ENCODE results near the gene GPATCH2L. TPM values are rescaled to one million over a fixed set of nuclear protein-coding genes. Genes with fewer than 3 reads are reported as not detected.

Gene GPATCH2L
- total and polyA plus RNA-seq, 2 of the 13 experiments (the other 11 are each of a cell fraction or from before 2014, with no cell fraction given): 14.4 to 29.0 TPM

DNA sequence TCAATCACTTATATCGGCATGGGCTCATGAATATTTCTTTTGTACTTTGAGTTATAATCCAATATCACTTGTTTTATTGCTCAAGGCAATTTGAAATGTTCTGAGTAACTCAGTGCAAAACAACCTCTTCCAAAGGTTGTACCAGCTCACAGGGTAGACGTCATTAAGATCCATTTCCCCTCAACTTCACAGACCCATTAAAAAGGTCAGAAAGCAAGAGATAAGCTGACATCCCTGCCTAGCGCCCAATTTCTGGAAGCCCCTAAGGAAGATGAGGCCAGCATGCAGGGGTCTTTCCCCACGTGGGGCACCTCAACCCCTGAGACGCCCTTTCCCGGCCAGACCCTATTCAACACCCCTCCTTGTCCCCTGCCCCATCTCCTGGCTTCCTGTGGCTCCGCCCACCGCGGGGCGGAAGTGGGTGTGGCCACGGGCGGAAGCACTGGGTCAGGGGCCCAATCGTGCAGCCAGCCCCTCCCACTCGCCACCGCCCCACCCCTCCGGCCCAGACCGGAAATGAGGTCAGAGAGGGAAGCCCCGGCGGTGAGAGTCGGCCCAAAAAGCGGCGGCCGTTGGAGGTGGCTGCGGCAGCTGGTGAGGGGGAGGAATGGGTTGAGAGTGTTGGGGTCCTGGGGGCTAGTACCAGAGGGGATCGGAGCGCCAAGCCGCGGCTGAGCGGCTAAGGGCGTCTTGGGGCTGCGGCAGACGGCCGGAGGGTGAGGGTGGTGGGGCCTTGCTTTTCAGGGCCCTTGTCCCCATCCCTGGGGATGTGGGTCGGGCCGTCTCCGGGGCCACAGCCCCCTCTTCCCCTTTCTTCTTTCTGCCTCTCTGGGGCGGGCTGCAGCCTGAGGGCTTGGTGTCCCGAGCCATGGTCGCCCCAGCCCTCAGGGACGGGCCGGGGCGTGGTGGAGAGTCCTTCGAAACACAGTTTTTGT, at the start of gene GPATCH2L (continued):
- TF ChIP-seq, protein P1, sequence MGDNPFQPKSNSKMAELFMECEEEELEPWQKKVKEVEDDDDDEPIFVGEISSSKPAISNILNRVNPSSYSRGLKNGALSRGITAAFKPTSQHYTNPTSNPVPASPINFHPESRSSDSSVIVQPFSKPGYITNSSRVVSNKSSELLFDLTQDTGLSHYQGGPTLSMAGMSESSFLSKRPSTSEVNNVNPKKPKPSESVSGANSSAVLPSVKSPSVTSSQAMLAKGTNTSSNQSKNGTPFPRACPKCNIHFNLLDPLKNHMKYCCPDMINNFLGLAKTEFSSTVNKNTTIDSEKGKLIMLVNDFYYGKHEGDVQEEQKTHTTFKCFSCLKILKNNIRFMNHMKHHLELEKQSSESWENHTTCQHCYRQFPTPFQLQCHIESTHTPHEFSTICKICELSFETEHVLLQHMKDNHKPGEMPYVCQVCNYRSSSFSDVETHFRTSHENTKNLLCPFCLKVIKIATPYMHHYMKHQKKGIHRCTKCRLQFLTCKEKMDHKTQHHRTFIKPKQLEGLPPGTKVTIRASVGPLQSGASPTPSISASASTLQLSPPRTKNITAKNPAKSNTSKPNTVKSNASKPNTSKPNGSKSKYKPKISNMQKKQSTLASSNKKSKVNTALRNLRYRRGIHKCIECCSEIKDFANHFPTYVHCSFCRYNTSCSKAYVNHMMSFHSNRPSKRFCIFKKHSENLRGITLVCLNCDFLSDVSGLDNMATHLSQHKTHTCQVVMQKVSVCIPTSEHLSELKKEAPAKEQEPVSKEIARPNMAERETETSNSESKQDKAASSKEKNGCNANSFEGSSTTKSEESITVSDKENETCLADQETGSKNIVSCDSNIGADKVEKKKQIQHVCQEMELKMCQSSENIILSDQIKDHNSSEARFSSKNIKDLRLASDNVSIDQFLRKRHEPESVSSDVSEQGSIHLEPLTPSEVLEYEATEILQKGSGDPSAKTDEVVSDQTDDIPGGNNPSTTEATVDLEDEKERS (CRISPR knock-in tag; IDR thresholded peaks at IDR 0.05): 0 out of 2 replicates have a peak, but pooled peaks have one; percentile 38
- TF ChIP-seq LCORL (IDR thresholded peaks at IDR 0.05): peak; percentile 19; the same call in 1 of the 2 replicates
- peak; percentile 33 for TF ChIP-seq LCORL (CRISPR knock-in tag; IDR thresholded peaks at IDR 0.05)
- peak; percentile 65; the same call in 1 of the 2 replicates for TF ChIP-seq MEIS1 (CRISPR knock-in tag; IDR thresholded peaks at IDR 0.05; ENCODE audit: borderline replicate concordance)
- TF ChIP-seq, protein P2, sequence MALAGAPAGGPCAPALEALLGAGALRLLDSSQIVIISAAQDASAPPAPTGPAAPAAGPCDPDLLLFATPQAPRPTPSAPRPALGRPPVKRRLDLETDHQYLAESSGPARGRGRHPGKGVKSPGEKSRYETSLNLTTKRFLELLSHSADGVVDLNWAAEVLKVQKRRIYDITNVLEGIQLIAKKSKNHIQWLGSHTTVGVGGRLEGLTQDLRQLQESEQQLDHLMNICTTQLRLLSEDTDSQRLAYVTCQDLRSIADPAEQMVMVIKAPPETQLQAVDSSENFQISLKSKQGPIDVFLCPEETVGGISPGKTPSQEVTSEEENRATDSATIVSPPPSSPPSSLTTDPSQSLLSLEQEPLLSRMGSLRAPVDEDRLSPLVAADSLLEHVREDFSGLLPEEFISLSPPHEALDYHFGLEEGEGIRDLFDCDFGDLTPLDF (CRISPR knock-in tag; IDR thresholded peaks at IDR 0.05): 0 out of 2 replicates have a peak, but pooled peaks have one; percentile 46
- TF ChIP-seq ZNF782 (CRISPR knock-in tag; IDR thresholded peaks at IDR 0.05; ENCODE audit: borderline replicate concordance): 0 out of 2 replicates have a peak, but pooled peaks have one; percentile 72
- peak; percentile 57; the same call in 1 of the 2 replicates for TF ChIP-seq KDM5A (IDR thresholded peaks at IDR 0.05; ENCODE audit: borderline replicate concordance, low read length)
- TF ChIP-seq MAFG (CRISPR knock-in tag; IDR thresholded peaks at IDR 0.05): no peak
- no peak for TF ChIP-seq ZNF552 (CRISPR knock-in tag; IDR thresholded peaks at IDR 0.05; ENCODE audit: borderline replicate concordance)
- TF ChIP-seq PHF21A (CRISPR knock-in tag; IDR thresholded peaks at IDR 0.05): no peak
- no peak for TF ChIP-seq SALL1 (CRISPR knock-in tag; IDR thresholded peaks at IDR 0.05)
- TF ChIP-seq ONECUT2 (CRISPR knock-in tag; IDR thresholded peaks at IDR 0.05): no peak
- peak; percentile 89 for TF ChIP-seq HIVEP1 (CRISPR knock-in tag; IDR thresholded peaks at IDR 0.05)
- TF ChIP-seq, protein P3, sequence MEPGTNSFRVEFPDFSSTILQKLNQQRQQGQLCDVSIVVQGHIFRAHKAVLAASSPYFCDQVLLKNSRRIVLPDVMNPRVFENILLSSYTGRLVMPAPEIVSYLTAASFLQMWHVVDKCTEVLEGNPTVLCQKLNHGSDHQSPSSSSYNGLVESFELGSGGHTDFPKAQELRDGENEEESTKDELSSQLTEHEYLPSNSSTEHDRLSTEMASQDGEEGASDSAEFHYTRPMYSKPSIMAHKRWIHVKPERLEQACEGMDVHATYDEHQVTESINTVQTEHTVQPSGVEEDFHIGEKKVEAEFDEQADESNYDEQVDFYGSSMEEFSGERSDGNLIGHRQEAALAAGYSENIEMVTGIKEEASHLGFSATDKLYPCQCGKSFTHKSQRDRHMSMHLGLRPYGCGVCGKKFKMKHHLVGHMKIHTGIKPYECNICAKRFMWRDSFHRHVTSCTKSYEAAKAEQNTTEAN (CRISPR knock-in tag; conservative IDR thresholded peaks at IDR 0.05): no peak
- TF ChIP-seq, protein P4, sequence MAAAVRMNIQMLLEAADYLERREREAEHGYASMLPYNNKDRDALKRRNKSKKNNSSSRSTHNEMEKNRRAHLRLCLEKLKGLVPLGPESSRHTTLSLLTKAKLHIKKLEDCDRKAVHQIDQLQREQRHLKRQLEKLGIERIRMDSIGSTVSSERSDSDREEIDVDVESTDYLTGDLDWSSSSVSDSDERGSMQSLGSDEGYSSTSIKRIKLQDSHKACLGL (CRISPR knock-in tag; IDR thresholded peaks at IDR 0.05): peak; percentile 59; the same call in 1 of the 2 replicates
- TF ChIP-seq, protein P5, sequence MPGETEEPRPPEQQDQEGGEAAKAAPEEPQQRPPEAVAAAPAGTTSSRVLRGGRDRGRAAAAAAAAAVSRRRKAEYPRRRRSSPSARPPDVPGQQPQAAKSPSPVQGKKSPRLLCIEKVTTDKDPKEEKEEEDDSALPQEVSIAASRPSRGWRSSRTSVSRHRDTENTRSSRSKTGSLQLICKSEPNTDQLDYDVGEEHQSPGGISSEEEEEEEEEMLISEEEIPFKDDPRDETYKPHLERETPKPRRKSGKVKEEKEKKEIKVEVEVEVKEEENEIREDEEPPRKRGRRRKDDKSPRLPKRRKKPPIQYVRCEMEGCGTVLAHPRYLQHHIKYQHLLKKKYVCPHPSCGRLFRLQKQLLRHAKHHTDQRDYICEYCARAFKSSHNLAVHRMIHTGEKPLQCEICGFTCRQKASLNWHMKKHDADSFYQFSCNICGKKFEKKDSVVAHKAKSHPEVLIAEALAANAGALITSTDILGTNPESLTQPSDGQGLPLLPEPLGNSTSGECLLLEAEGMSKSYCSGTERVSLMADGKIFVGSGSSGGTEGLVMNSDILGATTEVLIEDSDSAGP (CRISPR knock-in tag; IDR thresholded peaks at IDR 0.05; ENCODE audit: borderline replicate concordance): peak; percentile 54; the same call in 1 of the 2 replicates
